Limb (tissue), 2 donors: ENCODE data around the gene MMRN2.
"Not testable (repeated sequence)": the region's sequence is repeated elsewhere in the genome, so short reads cannot be mapped to it uniquely, and the experiment has no call there.

Experiments
- DNase-seq, 2 donors: peaks; one replicate each; pipeline ENCODE4 v3.0.0-alpha.2; 2016; ENCODE audit errors: extremely low spot score in 2 of 2

Gene MMRN2

DNA sequence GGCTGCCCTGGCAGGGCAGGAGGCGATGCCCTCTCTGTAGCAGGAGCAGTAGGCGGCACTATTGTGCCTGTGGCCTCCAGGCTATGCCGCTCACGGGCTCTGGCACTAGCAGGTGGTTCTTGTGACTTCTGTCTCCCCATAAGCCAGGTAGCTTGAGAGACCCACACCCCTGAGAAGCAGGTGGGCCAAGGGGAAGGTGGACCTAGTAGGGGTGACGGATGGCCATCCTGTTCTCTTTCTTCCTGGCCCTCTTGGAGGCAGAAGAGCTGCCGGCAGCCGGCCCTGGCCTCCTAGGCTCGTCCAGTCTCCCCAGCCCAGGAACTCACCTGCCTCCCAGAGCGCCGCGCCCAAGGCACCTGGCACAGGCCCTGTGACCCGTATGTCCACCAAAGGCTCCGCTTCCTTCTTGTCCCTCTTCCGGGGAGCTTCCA, 15.4 kb downstream of the MMRN2 start:
- no peak for DNase-seq

- DNase-seq, result no peak
Observed at GRCh38 chr10:86941426-86941825, 16.0 kb downstream of the MMRN2 start.

DNA sequence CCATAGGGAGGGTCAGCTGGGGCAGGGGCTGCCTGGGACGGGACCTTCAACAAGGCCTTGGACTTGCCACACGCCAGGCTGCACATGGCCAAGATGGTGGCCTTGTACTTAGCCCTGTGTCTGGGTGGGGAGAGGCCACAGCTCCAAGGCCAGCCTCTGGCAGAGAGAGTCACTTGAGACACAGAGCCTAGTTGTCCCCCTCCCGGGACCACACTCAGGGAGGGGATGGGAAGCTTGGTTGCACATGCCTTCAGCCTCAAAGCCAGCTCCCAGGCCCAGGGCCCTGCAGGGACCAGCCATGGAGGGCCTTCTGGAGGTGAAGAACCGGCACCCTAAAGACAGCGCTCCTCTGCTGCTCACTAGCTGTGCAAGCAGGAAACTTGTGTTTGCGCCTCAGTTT, 16.7 kb downstream of the MMRN2 start:
- no peak for DNase-seq

GRCh38 chr10:86940076-86940475, 17.3 kb downstream of the MMRN2 start:
- not testable (repeated sequence) for DNase-seq

- no peak for DNase-seq
Observed at GRCh38 chr10:86938260-86938659, 19.2 kb downstream of the MMRN2 start.

DNA sequence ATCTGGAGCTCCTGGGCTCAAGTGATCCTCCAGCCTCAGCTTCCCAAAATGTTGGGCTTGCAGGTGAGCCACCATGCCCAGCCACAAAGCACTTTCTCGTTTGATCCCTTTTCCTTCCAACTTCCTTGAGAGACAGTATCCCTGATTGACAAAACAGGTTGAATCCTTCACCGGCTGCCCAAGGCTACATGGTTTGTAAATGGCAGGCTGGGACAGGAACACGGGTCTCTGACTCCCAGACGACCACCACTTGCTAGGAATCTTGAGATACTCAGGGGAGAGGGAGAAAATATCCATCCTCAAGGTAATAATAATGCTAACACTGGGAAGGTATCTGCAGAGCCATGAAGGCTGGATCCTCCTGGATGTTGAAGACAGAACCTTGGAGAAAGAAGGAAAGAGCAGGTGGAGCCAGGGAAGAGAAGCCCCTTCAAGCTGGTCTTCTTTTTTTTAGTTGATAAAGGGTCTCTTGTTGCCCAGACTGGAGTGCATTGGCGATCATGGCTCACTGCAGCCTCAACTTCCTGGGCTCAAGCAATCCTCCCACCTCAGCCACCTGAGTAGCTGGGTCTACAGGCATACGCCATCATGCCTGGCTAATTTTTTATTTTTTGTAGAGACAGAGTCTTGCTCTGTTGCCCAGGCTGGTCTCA, 19.8 kb downstream of the MMRN2 start:
- no peak for DNase-seq

DNA sequence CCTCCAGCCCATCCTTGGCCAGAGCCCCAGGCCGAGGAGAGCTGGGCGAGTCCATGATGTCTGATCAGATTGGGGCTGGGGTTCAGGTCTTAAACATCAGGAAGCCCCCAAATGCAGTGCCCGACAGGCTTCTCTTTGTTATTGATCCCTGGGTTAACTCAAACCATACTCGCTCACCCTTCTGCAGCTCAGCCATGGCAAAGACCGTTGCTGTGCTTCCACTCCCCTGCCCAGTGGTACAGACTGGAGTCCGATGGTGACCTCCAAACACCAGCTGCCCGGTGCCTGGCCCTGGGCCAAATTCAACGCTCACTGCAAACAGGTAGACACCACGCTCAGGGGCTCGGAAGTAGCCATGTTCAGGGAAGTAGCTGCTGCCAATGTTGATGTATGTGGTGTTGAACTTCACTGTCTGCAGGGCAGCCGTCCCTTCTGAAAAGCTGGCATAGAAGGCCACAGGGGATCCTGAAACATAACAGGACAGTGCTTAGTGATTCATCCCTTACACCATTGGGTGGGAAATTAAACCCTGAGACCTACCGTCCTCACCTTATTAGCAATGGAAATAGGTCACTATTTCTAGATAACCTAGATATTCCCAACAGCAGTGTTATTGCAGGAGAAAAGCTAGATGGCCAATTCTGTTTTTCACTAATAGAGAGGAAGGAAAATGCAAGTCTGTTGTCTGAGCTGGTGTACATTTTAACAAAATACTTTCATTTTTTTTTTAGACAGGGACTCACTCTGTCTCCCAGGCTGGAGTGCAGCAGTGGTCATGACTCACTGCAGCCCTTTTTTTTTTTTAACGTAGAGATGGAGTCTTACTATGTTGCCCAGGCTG, 20.5 kb downstream of the MMRN2 start:
- no peak for DNase-seq

- not testable (repeated sequence) for DNase-seq
Observed at GRCh38 chr10:86934162-86934711, 23.2 kb downstream of the MMRN2 start.

- no peak for DNase-seq
Observed at GRCh38 chr10:86932674-86933073, 24.7 kb downstream of the MMRN2 start.

DNA sequence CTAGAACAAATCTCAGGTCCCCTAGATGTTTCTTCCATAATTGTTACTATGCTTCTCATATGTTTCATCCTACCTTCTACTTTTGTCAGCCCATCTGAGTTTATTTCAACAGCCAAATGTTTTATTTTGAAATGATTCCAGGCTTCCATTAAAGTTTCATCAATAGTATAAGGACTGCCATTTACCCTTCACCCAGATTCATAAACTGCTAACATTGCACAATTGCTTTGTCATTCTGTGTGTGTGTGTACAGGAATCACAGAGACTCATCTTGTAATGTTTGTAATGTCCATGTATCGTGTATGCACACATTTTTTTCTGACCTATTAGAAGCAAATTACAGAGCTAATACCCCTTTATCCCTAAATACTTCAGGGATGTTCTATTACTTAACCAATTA, 25.5 kb downstream of the MMRN2 start:
- no peak for DNase-seq

- DNase-seq, result no peak
Observed at GRCh38 chr10:86929468-86930380, 27.7 kb downstream of the MMRN2 start.

GRCh38 chr10:86922553-86922961, 34.9 kb downstream of the MMRN2 start:
- DNase-seq, result no peak

- DNase-seq, result no peak
Observed at GRCh38 chr10:86918022-86918471, 39.4 kb downstream of the MMRN2 start.

- no peak for DNase-seq
Observed at GRCh38 chr10:86914734-86915133, 42.7 kb downstream of the MMRN2 start.

DNA sequence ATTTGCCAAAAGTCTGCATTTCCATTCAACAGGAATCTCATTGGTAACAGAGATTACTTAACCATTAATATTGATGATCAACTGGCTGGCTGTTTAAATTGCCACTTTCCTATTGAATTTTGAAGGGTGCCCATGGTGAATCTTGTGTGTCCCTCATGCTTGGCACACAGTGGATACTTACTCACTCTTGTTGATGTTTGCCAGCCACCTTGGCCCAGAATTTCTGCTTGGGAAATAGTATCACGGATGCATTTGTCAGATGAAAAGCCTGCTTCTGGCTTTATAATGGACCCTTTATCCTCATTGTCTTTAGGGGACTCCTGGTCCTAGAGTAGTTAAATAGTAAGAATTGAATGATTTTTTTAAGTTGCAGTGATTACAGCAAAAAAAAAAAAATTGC, 52.0 kb downstream of the MMRN2 start:
- DNase-seq, result no peak

DNA sequence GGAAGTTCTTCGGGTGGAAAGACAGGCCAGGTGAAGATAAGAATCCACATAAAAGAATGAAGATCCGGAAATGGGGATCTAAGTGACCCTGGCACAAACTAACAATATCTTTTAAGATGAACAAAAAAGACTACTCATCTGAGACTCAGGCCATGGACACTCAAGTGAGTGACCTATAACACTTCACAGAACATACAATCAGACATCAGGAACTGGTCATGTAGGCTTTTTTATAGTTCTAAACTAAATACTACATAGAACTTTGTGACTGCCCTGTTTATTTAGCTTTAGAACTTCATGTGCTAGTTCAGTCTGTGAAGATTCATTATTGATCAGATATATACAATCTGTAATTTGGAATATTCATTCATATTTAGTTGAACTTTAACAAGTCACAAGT, 52.8 kb downstream of the MMRN2 start:
- DNase-seq, result no peak

DNA sequence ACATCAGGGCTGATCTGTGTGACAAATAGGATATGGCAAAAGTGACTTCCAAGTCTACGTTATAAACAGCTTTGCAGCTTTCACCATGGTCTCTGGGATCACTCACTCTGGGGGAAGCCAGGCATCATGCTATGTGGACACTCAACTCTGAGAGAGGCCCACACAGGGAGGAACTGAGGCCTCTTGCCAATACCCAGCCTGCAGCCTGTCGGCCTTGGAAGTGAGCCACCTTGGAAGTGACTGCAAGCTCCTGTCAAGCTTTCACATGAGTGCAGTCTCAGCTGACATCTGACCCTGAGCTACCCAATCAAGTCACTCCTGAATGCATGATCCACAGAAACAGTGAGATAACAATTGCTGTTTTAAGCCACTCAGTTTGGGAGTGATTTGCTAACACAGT, 56.5 kb downstream of the MMRN2 start:
- peak in 1 of 2 donors; percentile 43 for DNase-seq

DNA sequence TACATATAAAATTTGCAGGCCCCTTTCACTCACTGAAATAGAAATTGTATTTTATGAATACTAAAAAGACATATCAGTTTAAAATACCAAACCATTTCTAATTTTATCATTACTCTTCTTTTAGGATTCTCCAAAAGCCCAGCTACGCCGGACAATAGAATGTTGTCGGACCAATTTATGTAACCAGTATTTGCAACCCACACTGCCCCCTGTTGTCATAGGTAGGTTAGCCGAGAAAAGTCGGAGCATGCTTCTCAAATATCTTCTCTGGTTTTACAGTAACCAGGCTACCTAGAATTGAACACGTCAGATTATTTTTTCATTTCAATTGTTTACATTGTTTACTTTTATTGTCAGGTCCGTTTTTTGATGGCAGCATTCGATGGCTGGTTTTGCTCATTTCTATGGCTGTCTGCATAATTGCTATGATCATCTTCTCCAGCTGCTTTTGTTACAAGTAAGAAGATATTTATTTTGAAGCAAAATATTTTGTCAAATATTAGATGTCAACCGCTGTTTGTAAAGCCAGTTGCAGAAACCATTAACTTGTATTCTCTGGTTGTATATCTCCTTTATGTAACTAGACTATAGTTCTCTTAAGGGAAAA, 57.6 kb downstream of the MMRN2 start:
- peak; percentile 60 to 70 for DNase-seq

DNA sequence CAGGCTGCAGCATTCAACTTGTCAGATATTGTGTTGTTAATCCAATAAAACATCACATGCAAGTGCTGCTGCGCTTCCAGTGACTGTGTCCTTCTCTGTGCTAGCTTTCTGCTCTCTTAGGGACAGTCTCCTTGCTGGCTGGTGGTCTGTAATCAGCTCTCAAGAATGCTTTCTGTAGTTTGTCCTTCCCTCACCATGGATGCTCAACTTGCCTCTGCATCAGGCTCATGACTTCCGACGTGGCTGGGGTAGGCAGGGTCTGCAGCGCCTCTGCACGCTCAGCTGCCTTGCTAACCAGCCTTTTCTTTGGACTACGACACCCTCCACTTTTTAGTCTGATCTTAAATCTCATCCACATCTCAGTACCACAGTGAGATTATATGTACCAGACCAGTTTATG, 58.3 kb downstream of the MMRN2 start:
- no peak for DNase-seq

GRCh38 chr10:86898511-86898910, 58.9 kb downstream of the MMRN2 start:
- DNase-seq, result no peak

GRCh38 chr10:86889997-86890396, 67.4 kb downstream of the MMRN2 start:
- no peak for DNase-seq
